Activated T-helper 9 cell treated with anti-CD3 and anti-CD28 coated beads, Interleukin-2, amount 50 U/mL, for 16 hours (primary cell): ENCODE data around the gene TCP1.
"Not testable (repeated sequence)": the region's sequence is repeated elsewhere in the genome, so short reads cannot be mapped to it uniquely, and the experiment has no call there.

ENCODE experiments used
- DNase-seq: peaks from one replicate; pipeline ENCODE4 v3.0.0-alpha.2; 2020; ENCODE audit warnings: low read depth

TCP1 gene

GRCh38 chr6:159817951-159818739 is 28.7 kb upstream of the TCP1 start:
- DNase-seq: no peak

- not testable (repeated sequence) for DNase-seq
These were observed 27.4 kb upstream of the TCP1 start for GRCh38 chr6:159816775-159817174.

GRCh38 chr6:159815410-159815809 is 26.0 kb upstream of the TCP1 start:
- no peak for DNase-seq

GRCh38 chr6:159813781-159814180 is 24.4 kb upstream of the TCP1 start:
- DNase-seq: no peak

- no peak for DNase-seq
These were observed 19.7 kb upstream of the TCP1 start for GRCh38 chr6:159809149-159809548.

- no peak for DNase-seq
These were observed 19.2 kb upstream of the TCP1 start for GRCh38 chr6:159808647-159809046.

- DNase-seq: no peak
These were observed 17.9 kb upstream of the TCP1 start for GRCh38 chr6:159807150-159807858.

GRCh38 chr6:159806021-159806458 is 16.6 kb upstream of the TCP1 start:
- DNase-seq: no peak

GRCh38 chr6:159805440-159806020 is 16.1 kb upstream of the TCP1 start:
- no peak for DNase-seq

- DNase-seq: no peak
These were observed 15.1 kb upstream of the TCP1 start for GRCh38 chr6:159804504-159804903.

GRCh38 chr6:159801935-159802334 is 12.5 kb upstream of the TCP1 start:
- no peak for DNase-seq

- DNase-seq: no peak
These were observed 10.9 kb upstream of the TCP1 start, which contains the start of gene PNLDC1 for GRCh38 chr6:159800141-159800865. TSS of gene PNLDC1 (plus strand) at chr6:159800276. CDS start at chr6:159800308, 32 bp downstream.

GRCh38 chr6:159797554-159797953 is 8.2 kb upstream of the TCP1 start:
- no peak for DNase-seq

GRCh38 chr6:159794976-159795375 is 5.6 kb upstream of the TCP1 start:
- not testable (repeated sequence) for DNase-seq

GRCh38 chr6:159790956-159791598 is 1.7 kb upstream of the TCP1 start:
- no peak for DNase-seq

- peak; percentile 80 for DNase-seq
These were observed 950 bp upstream of the TCP1 start, which contains the start of gene MRPL18 for GRCh38 chr6:159790149-159790955. TSS of gene MRPL18 (plus strand) at chr6:159790467. CDS start at chr6:159790588, 121 bp downstream.

- DNase-seq: peak; percentile 9
These were observed 537 bp downstream of the TCP1 start for GRCh38 chr6:159788753-159789376.

GRCh38 chr6:159788276-159788675 is 1.1 kb downstream of the TCP1 start:
- DNase-seq: no peak

GRCh38 chr6:159778542-159779103 is 10.8 kb downstream of the TCP1 start:
- DNase-seq: no peak

- DNase-seq: no peak
These were observed 11.3 kb downstream of the TCP1 start for GRCh38 chr6:159778131-159778530.
